ENCODE results near the gene MAFB.

- TF ChIP-seq ZNF274 (IDR thresholded peaks at IDR 0.05; ENCODE audit: low read depth, low read length) (no peak), SUZ12 (IDR thresholded peaks at IDR 0.05; ENCODE audit: extremely low read depth, insufficient read depth, insufficient read length) (no peak), YY1 (IDR thresholded peaks at IDR 0.05; ENCODE audit: insufficient read depth, insufficient read length) (no peak)
Observed at GRCh38 chr20:40670253-40670652, 18.8 kb downstream of the MAFB start.

Data from NT2/D1 (cell line).